OCI-LY3 (cell line): ENCODE data around the gene CACNA1B.

Experiments used
- H2AFZ ChIP-seq: fragments of 200-600, 300-600 bp; shearing (Covaris generic); 2 replicates; pipeline ENCODE4 v1.6.0; 2014; ENCODE audit warnings: antibody characterized with exemption, low read depth, low read length
- H3K27ac ChIP-seq: fragments of 200-600, 300-600 bp; sonication (generic); 2 replicates; pipeline ENCODE4 v1.5.1; 2014; ENCODE audit warnings: mild to moderate bottlenecking, low read length, moderate library complexity, mixed read lengths
- H3K27me3 ChIP-seq: fragments of 200-600, 300-600 bp; sonication (generic); 2 replicates; pipeline ENCODE4 v1.6.1; 2014; ENCODE audit warnings: low read depth, low read length, mixed read lengths
- H3K36me3 ChIP-seq: fragments of 200-600, 300-600 bp; sonication (generic); replicated peaks from 2 replicates; pipeline ENCODE3; 2014; ENCODE audit warnings: low read depth, low read length, mixed read lengths
- H3K4me1 ChIP-seq: fragments of 300-600, 200-600 bp; sonication (generic); 2 replicates; pipeline ENCODE4 v1.6.1; 2014; ENCODE audit warnings: low read length, mixed read lengths
- H3K4me2 ChIP-seq: fragments of 200-600, 300-600 bp; sonication (generic); 2 replicates; pipeline ENCODE4 v1.6.1; 2014; ENCODE audit warnings: low read length, mixed read lengths
- H3K4me3 ChIP-seq: fragments of 300-600, 200-600 bp; sonication (generic); 2 replicates; pipeline ENCODE4 v1.5.1; 2014; ENCODE audit warnings: antibody characterized with exemption, mild to moderate bottlenecking, low read length, moderate library complexity
- H3K79me2 ChIP-seq: fragments of 300-600, 200-600 bp; shearing (Covaris generic); 2 replicates; pipeline ENCODE4 v1.6.1; 2014; ENCODE audit warnings: mild to moderate bottlenecking, low read length, mixed read lengths
- H3K9ac ChIP-seq: fragments of 300-600, 200-600 bp; shearing (Covaris generic); 2 replicates; pipeline ENCODE4 v1.6.0; 2014; ENCODE audit warnings: mild to moderate bottlenecking, low read length, moderate library complexity
- H3K9me3 ChIP-seq: fragments of 200-600, 300-600 bp; shearing (Covaris generic); 2 replicates; pipeline ENCODE4 v1.6.1; 2014; ENCODE audit warnings: low read length, mixed read lengths; ENCODE audit not compliant: insufficient read depth
- H4K20me1 ChIP-seq: fragments of 200-600, 300-600 bp; sonication (generic); 2 replicates; pipeline ENCODE4 v1.6.1; 2016; ENCODE audit warnings: low read length, mixed read lengths; ENCODE audit not compliant: insufficient read depth
- CTCF ChIP-seq: fragments of 200-600, 300-600 bp; sonication (generic); IDR thresholded peaks from 2 replicates; pipeline ENCODE4 v1.5.1; 2014; ENCODE audit warnings: antibody characterized with exemption, low read length, low read depth
- EZH2phosphoT487 ChIP-seq: fragments of 200-600 bp; shearing (Covaris generic); IDR thresholded peaks from 2 replicates; pipeline ENCODE4 v1.6.1; 2018; ENCODE audit warnings: antibody characterized with exemption, mixed run types, low read depth

CACNA1B gene

GRCh38 chr9:138100711-138101350 lies 223.2 kb downstream of the CACNA1B start:
- Histone ChIP-seq H2AFZ (no peak overlapping the region), H3K9ac (no peak overlapping the region), H3K79me2 (no peaks in the 10 kb centered on the region), H3K4me3 (no peak overlapping the region), H3K4me2 (no peak overlapping the region), H3K4me1 (no peaks in the 10 kb centered on the region), H3K27me3 (no peaks in the 10 kb centered on the region), H3K27ac (no peak overlapping the region), H3K9me3 (no peaks in the 10 kb centered on the region), H3K36me3 (peaks cover 59% of the 10 kb centered on the region), H4K20me1 (peaks cover 35% of the 10 kb centered on the region)
- TF ChIP-seq CTCF, result peak; percentile 17; the same call in 1 of the 2 replicates
- no peak for TF ChIP-seq EZH2phosphoT487

GRCh38 chr9:138101444-138102234 lies 224.1 kb downstream of the CACNA1B start:
- no peak overlapping the region for H3K4me2 ChIP-seq
- H3K27ac ChIP-seq, result no peak overlapping the region
- no peaks in the 10 kb centered on the region for H3K79me2 ChIP-seq
- TF ChIP-seq CTCF (no peak), EZH2phosphoT487 (no peak)
- H3K4me3 ChIP-seq, result no peak overlapping the region
- no peaks in the 10 kb centered on the region for H3K4me1 ChIP-seq
- no peaks in the 10 kb centered on the region for H3K27me3 ChIP-seq
- H3K9ac ChIP-seq, result no peak overlapping the region
- no peak overlapping the region for H2AFZ ChIP-seq
- no peaks in the 10 kb centered on the region for H3K9me3 ChIP-seq
- peaks cover 33% of the 10 kb centered on the region for H4K20me1 ChIP-seq
- H3K36me3 ChIP-seq, result peaks cover 54% of the 10 kb centered on the region

- no peaks in the 10 kb centered on the region for H3K9me3 ChIP-seq
- H3K4me3 ChIP-seq, result no peak overlapping the region
- no peak overlapping the region for H3K4me2 ChIP-seq
- H3K9ac ChIP-seq, result no peak overlapping the region
- H3K4me1 ChIP-seq, result no peaks in the 10 kb centered on the region
- no peak overlapping the region for H2AFZ ChIP-seq
- H3K27me3 ChIP-seq, result no peaks in the 10 kb centered on the region
- TF ChIP-seq CTCF, result no peak
- no peak for TF ChIP-seq EZH2phosphoT487
- H3K36me3 ChIP-seq, result peaks cover 46% of the 10 kb centered on the region
- no peaks in the 10 kb centered on the region for H3K79me2 ChIP-seq
- no peak overlapping the region for H3K27ac ChIP-seq
- peaks cover 29% of the 10 kb centered on the region for H4K20me1 ChIP-seq
These were observed 224.9 kb downstream of the CACNA1B start for GRCh38 chr9:138102246-138103051.
